Glutamatergic neuron (in vitro differentiated cells): ENCODE results near the gene FRMPD4. TPM values are rescaled to one million over a fixed set of nuclear protein-coding genes. Genes with fewer than 3 reads are reported as not detected.
"Not testable (repeated sequence)": the region's sequence is repeated elsewhere in the genome, so short reads cannot be mapped to it uniquely, and the experiment has no call there.

ENCODE experiments used
- DNase-seq: peaks from one replicate; pipeline ENCODE4 v3.0.0; 2022
- H3K27ac Mint-ChIP-seq: one replicate; pipeline ENCODE4 v1.8.0; 2020; ENCODE audit warnings: mild to moderate bottlenecking, mixed read lengths, inconsistent platforms; ENCODE audit not compliant: unreplicated experiment
- H3K27me3 Mint-ChIP-seq: one replicate; pipeline ENCODE4 v1.8.0; 2020; ENCODE audit warnings: mild to moderate bottlenecking, moderate library complexity, mixed read lengths, inconsistent platforms; ENCODE audit not compliant: unreplicated experiment
- H3K36me3 Mint-ChIP-seq: one replicate; pipeline ENCODE4 v1.8.0; 2020; ENCODE audit warnings: mild to moderate bottlenecking, mixed read lengths, inconsistent platforms; ENCODE audit not compliant: unreplicated experiment
- H3K4me1 Mint-ChIP-seq: one replicate; pipeline ENCODE4 v1.8.0; 2020; ENCODE audit warnings: mild to moderate bottlenecking, low read depth, mixed read lengths, inconsistent platforms; ENCODE audit not compliant: unreplicated experiment
- H3K4me3 Mint-ChIP-seq: one replicate; pipeline ENCODE4 v1.8.0; 2020; ENCODE audit warnings: mild to moderate bottlenecking, mixed read lengths, inconsistent platforms; ENCODE audit not compliant: unreplicated experiment
- H3K9me3 Mint-ChIP-seq: one replicate; pipeline ENCODE4 v1.8.0; 2020; ENCODE audit warnings: mild to moderate bottlenecking, moderate library complexity, mixed read lengths, inconsistent platforms; ENCODE audit not compliant: unreplicated experiment
- total RNA-seq: library from RNA; stranded (reverse); fragmentation: NEBNext Ultra II Directional; extraction: Animal tissue kit (Norgen Biotek cat#: 25700); gene quantifications from one replicate; pipeline ENCODE4 v1.2.1, GENCODE V29; 2021; ENCODE audit not compliant: unreplicated experiment
- TF ChIP-seq, protein P1 (sequence below): fragments of 200-600 bp; sonication (generic); IDR thresholded peaks from one replicate; pipeline ENCODE4 v1.5.0; 2021; ENCODE audit not compliant: partially characterized antibody, unreplicated experiment

The FRMPD4 gene
- total RNA-seq, 1 donor from 2014 or later = 6.2 TPM

DNA sequence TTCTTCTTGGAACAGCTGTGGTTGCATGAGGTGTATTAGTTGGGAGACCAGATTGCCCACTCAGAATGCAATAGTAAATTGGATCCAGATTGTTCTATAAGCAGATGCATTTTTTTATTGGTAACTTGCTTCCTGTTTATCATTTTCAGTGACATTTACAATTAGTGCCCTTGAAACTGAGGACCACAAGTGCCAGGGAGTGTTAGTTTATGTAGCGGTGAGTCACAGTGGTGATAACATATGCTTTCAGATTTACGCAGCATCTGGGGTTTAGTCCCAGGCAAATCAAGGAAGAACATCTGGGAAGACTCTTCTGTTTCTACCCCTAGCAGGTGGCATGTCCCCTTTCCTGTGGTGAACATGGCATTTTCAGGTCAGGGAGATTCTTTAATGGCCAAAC is 24.1 kb downstream of the FRMPD4 start:
- H3K9me3 Mint-ChIP-seq = peaks cover 3% of the 10 kb centered on the region

DNA sequence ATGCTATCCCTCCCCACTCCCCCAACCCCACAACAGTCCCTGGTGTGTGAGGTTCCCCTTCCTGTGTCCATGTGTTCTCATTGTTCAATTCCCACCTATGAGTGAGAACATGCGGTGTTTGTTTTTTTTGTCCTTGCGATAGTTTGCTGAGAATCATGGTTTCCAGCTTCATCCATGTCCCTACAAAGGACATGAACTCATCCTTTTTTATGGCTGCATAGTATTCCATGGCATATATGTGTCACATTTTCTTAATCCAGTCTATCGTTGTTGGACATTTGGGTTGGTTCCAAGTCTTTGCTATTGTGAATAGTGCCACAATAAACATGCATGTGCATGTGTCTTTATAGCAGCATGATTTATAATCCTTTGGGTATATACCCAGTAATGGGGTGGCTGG is 25.9 kb downstream of the FRMPD4 start:
- peaks cover 13% of the 10 kb centered on the region for H3K4me1 Mint-ChIP-seq
- not testable (repeated sequence) for H3K9me3 Mint-ChIP-seq, H3K36me3 Mint-ChIP-seq, H3K27me3 Mint-ChIP-seq, H3K4me3 Mint-ChIP-seq, DNase-seq, H3K27ac Mint-ChIP-seq

More for the DNA sequence above, 24.1 kb downstream of the FRMPD4 start:
- no peak overlapping the region for H3K4me3 Mint-ChIP-seq
- no peak overlapping the region for H3K27ac Mint-ChIP-seq
- no peaks in the 10 kb centered on the region for H3K36me3 Mint-ChIP-seq
- DNase-seq = no peak
- TF ChIP-seq, protein P1, sequence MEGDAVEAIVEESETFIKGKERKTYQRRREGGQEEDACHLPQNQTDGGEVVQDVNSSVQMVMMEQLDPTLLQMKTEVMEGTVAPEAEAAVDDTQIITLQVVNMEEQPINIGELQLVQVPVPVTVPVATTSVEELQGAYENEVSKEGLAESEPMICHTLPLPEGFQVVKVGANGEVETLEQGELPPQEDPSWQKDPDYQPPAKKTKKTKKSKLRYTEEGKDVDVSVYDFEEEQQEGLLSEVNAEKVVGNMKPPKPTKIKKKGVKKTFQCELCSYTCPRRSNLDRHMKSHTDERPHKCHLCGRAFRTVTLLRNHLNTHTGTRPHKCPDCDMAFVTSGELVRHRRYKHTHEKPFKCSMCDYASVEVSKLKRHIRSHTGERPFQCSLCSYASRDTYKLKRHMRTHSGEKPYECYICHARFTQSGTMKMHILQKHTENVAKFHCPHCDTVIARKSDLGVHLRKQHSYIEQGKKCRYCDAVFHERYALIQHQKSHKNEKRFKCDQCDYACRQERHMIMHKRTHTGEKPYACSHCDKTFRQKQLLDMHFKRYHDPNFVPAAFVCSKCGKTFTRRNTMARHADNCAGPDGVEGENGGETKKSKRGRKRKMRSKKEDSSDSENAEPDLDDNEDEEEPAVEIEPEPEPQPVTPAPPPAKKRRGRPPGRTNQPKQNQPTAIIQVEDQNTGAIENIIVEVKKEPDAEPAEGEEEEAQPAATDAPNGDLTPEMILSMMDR = no peak
- peaks cover 2% of the 10 kb centered on the region for H3K27me3 Mint-ChIP-seq
- peaks cover 15% of the 10 kb centered on the region for H3K4me1 Mint-ChIP-seq

DNA sequence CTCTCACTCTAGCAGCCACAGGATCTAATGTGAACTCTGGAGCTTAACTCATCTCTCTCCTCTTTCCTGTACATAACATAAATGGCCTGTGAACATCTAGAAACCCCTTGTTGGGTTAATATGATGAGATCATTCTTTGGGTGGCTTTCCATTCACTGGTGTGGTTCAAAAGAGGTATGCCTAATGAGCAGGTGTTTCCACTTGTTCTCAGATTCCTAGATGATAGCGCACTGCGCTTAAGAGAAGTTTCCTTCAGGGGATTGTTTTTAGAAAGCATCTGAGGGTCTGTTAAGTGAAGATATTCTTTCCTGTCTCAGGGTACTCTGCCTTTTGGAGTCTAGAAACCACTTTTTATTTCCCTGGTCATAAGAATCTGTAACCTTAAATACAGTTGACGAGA is 32.5 kb downstream of the FRMPD4 start:
- TF ChIP-seq, protein P1 = no peak
- Mint-ChIP-seq H3K27me3 (no peaks in the 10 kb centered on the region), H3K4me3 (no peak overlapping the region), H3K27ac (no peak overlapping the region), H3K4me1 (peaks cover 3% of the 10 kb centered on the region), H3K36me3 (no peaks in the 10 kb centered on the region), H3K9me3 (no peaks in the 10 kb centered on the region)
- DNase-seq = no peak

DNA sequence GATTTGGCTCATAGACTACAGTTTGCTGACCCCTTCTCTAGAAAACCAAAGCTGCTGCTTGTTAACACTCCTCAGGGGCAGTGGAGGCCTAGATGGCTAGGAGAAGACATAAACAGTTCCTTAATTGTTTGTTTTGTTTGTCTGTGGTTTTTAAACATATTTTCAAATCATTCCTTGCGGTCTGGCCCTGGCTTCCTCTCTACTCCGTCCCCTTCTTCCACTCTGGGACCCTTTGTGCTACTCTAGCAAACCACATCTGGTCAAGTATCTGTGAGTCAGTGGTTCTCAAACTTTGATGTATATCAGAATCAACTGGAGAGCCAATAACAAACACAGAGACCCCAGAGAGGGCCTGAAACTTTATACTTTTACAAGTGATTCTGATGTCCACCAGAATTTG is 36.1 kb downstream of the FRMPD4 start:
- Mint-ChIP-seq H3K27me3 (no peaks in the 10 kb centered on the region), H3K4me3 (no peak overlapping the region), H3K9me3 (no peaks in the 10 kb centered on the region), H3K4me1 (peaks cover 8% of the 10 kb centered on the region), H3K36me3 (no peaks in the 10 kb centered on the region), H3K27ac (no peak overlapping the region)
- DNase-seq = no peak
- TF ChIP-seq, protein P1 = no peak

DNA sequence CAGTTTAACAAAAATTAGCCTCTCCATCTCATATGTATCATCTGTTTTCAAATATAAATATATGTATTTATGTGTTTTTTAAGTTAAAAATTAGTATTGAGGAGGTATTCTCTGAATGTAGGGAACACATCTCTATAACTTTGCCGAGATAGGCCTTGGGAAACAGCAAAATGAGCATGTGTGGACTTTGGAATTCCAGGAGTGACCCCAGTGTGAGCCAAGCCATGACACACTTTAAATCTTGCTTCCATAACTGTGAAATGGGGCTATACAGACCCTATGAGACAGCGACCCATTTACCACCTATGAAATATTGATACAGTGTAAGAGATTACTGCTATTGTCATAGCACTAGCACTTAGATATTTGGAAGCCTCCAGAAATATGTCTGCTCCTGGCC is 58.8 kb downstream of the FRMPD4 start:
- DNase-seq = no peak

More for the DNA sequence above, 58.8 kb downstream of the FRMPD4 start:
- Mint-ChIP-seq H3K27me3 (peaks cover 3% of the 10 kb centered on the region), H3K27ac (no peak overlapping the region), H3K4me3 (no peak overlapping the region), H3K4me1 (peaks cover 16% of the 10 kb centered on the region), H3K36me3 (no peaks in the 10 kb centered on the region), H3K9me3 (peaks cover 3% of the 10 kb centered on the region)
- TF ChIP-seq, protein P1 = no peak
